Stimulated activated CD8-positive, alpha-beta memory T cell treated with anti-CD3 and anti-CD28 coated beads, Interleukin-7, amount 100 ng/mL, for 24 hours (primary cell): Measurements from ENCODE around the gene PEX26.
"Not testable (repeated sequence)": the region's sequence is repeated elsewhere in the genome, so short reads cannot be mapped to it uniquely, and the experiment has no call there.

Experiments
- DNase-seq: peaks from one replicate; pipeline ENCODE4 v3.0.0-alpha.2; 2020; ENCODE audit warnings: low read depth

The PEX26 gene

GRCh38 chr22:18071307-18071967, 6.4 kb upstream of the PEX26 start:
- not testable (repeated sequence) for DNase-seq

GRCh38 chr22:18071968-18072310, 5.9 kb upstream of the PEX26 start:
- no peak for DNase-seq

GRCh38 chr22:18073467-18073866, 4.3 kb upstream of the PEX26 start:
- DNase-seq, result no peak

GRCh38 chr22:18073927-18074326, 3.9 kb upstream of the PEX26 start:
- DNase-seq, result not testable (repeated sequence)

- no peak for DNase-seq
Observed at GRCh38 chr22:18075101-18075719, 2.6 kb upstream of the PEX26 start.

GRCh38 chr22:18075720-18076497, 1.9 kb upstream of the PEX26 start:
- DNase-seq, result no peak

GRCh38 chr22:18077087-18077638, 627 bp upstream of the PEX26 start:
- DNase-seq, result no peak

GRCh38 chr22:18078329-18079041, 695 bp downstream of the PEX26 start:
- no peak for DNase-seq

GRCh38 chr22:18079706-18080233, 2.0 kb downstream of the PEX26 start:
- no peak for DNase-seq

GRCh38 chr22:18081416-18081815, 3.6 kb downstream of the PEX26 start:
- no peak for DNase-seq

GRCh38 chr22:18082467-18082866, 4.7 kb downstream of the PEX26 start:
- no peak for DNase-seq

GRCh38 chr22:18083406-18083805, 5.6 kb downstream of the PEX26 start:
- no peak for DNase-seq

GRCh38 chr22:18085188-18085587, 7.4 kb downstream of the PEX26 start:
- DNase-seq, result no peak

- no peak for DNase-seq
Observed at GRCh38 chr22:18087350-18087855, 9.6 kb downstream of the PEX26 start.

- no peak for DNase-seq
Observed at GRCh38 chr22:18088825-18089568, 11.2 kb downstream of the PEX26 start.

- no peak for DNase-seq
Observed at GRCh38 chr22:18090286-18090685, 12.5 kb downstream of the PEX26 start.

- DNase-seq, result no peak
Observed at GRCh38 chr22:18091478-18091877, 13.7 kb downstream of the PEX26 start.

- no peak for DNase-seq
Observed at GRCh38 chr22:18091916-18092526, 14.2 kb downstream of the PEX26 start.

GRCh38 chr22:18093661-18094060, 15.9 kb downstream of the PEX26 start:
- DNase-seq, result no peak

- DNase-seq, result no peak
Observed at GRCh38 chr22:18095101-18095805, 17.5 kb downstream of the PEX26 start.
